HG03066 (cell line): ENCODE measurements around the gene TGFB1I1.
A peak's percentile ranks its signal among the peaks of the same experiment; 100 is the strongest.
"Not testable (repeated sequence)": the region's sequence is repeated elsewhere in the genome, so short reads cannot be mapped to it uniquely, and the experiment has no call there.

Experiments used
- ATAC-seq: cut with Tn5 transposase; IDR thresholded peaks from one replicate; pipeline ENCODE4 v1.9.1; 2021; ENCODE audit warnings: low read depth; ENCODE audit not compliant: unreplicated experiment

The TGFB1I1 gene

GRCh38 chr16:31507929-31508705 is 36.2 kb downstream of the TGFB1I1 start, which contains the start of gene RUSF1:
Gene RUSF1, minus strand, starts transcription at chr16:31508391. Its CDS starts 18 bp downstream, at chr16:31508373.
- ATAC-seq, result peak; percentile 82

GRCh38 chr16:31508706-31509195 is 36.8 kb downstream of the TGFB1I1 start:
- no peak for ATAC-seq

DNA sequence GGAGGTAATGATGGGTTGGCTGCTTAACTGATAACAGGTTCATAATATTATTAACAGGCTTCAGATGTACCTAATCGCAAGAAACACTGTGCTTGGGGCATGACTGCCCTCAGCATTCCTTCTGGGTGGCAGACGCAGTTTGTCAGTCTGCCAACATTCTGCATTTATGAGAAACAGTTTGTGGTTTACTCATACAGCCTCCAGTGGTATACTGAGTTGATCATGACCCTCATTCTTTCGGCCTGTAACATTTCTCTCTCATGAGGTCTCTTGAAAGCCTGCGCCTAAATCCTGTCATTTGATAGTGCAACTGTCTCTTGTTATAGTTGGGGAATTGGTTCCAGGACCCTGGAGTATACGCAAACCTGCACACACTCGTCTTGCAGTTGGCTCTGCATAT is 41.2 kb downstream of the TGFB1I1 start:
- ATAC-seq, result no peak

GRCh38 chr16:31513884-31514283 is 41.9 kb downstream of the TGFB1I1 start:
- ATAC-seq, result no peak

DNA sequence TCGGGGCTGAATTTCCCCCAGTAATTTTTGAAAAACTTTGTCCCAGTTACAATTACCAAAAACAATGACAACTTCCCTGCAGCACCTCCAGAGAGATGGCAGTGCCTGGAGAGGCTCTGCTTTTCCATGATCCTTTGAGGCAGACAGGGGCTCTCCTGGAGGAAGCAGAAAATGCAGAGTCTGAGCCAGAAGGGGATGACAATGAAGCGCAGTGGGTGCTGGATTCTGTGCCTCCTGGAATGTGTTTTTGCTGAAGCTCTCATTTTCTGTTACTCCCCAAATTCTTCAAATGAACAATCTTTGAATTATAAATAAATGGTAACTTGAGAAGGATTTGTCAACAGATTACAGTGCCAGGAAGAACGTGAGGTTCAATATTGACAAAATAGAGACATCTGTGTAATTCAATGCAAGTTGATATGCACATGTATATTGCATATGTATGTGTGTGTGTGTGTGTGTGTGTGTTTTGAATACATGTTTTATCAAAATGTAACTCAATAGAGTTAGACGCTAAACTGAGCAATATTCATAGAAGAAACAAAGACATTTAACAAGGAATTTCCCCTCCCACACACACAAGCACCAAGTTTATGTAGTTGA is 45.9 kb downstream of the TGFB1I1 start:
- ATAC-seq, result no peak

DNA sequence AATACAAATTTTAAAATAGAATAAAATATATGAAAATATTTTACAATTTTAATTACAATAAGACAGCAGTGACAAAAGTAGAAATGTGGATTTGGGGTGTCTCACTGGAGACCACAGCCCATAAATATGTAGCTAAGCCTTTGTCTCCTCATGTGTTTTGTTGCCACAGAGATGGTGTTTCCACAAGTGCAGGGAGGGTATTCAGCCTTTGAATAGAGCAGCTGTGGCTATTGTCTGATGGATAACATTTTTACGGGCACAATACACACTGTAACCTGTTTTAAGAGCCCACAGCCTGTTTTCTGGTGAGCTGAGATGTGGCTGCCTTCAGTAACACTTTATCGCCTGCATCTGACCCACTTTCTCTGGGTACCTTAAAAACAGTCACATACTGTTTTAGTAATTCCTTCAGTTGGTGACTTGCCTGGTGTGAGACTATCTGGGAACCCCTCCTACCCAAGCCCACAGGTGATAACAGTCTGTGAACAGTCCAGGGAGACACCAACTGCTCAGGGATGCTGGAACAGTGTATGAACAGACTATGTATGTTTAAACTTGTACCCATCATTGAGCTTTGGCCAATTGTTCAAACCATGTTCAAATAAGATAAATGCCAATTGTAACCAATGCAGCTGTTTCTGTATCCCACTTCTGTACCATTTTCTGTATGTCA is 47.9 kb downstream of the TGFB1I1 start:
- no peak for ATAC-seq

GRCh38 chr16:31521368-31521767 is 49.4 kb downstream of the TGFB1I1 start:
- no peak for ATAC-seq

- ATAC-seq, result no peak
Measured at GRCh38 chr16:31522071-31522470, 50.1 kb downstream of the TGFB1I1 start.

DNA sequence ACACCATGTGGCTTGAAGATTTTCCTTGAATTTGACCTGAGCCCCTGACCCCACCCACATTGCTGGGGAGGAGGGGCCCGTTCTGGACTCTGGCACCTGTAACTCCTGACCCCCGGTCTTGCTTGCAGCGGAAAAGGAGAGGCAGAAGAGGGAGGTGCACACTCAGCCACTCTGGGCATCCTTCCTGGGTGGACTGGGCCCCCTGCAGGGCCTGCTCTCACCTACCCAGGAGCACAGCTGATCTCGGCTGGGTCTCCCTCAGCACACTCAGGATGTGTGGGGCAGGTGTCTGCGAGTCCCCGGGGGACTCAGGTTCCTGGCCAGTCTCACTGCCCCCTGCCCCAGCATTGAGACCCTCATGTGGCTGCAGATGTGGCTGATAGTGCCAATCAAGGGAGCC is 51.8 kb downstream of the TGFB1I1 start:
- ATAC-seq, result not testable (repeated sequence)

DNA sequence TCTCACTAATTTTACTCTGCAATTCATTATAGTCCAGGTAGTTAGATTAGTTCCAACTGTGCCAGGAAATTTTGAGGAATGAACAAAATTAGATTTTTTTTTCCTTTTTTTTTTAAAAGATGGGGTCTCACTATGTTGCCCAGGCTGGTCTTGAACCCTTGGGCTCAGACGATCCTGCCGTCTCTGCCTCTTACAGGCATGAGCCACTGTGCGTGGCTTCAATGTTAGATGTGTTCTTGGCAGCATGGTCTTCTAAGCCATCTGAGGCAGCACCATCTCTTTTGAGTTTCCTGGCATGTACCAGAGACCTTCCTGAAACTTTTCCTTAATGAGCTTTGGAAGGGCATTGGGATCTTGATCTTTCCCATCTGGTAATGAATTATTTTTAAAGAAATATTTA is 53.2 kb downstream of the TGFB1I1 start:
- no peak for ATAC-seq
